Effector memory CD4-positive, alpha-beta T cell (primary cell): ENCODE data around the gene COLEC12.

Experiments used
- DNase-seq, 3 donors: peaks; one replicate each; pipeline ENCODE4 v3.0.0-alpha.2; 2020
- H3K27ac ChIP-seq: 2 replicates; pipeline ENCODE4 v1.7.0; 2013; ENCODE audit warnings: mild to moderate bottlenecking, low read length, moderate library complexity; ENCODE audit not compliant: insufficient read depth, poor library complexity, severe bottlenecking
- H3K27me3 ChIP-seq: replicated peaks from 2 replicates; pipeline ENCODE4 v1.7.0; 2013; ENCODE audit warnings: mild to moderate bottlenecking, low read length; ENCODE audit not compliant: insufficient read depth, control insufficient read depth, poor library complexity, severe bottlenecking
- H3K36me3 ChIP-seq: 2 replicates; pipeline ENCODE4 v1.7.0; 2013; ENCODE audit warnings: mild to moderate bottlenecking, low read length, moderate library complexity; ENCODE audit not compliant: control insufficient read depth, insufficient read depth
- H3K4me1 ChIP-seq: 2 replicates; pipeline ENCODE4 v1.7.0; 2013; ENCODE audit warnings: low read length, mild to moderate bottlenecking; ENCODE audit not compliant: control insufficient read depth, insufficient read depth, poor library complexity, severe bottlenecking
- H3K4me3 ChIP-seq: 2 replicates; pipeline ENCODE4 v1.7.0; 2013; ENCODE audit warnings: low read length, low read depth, mild to moderate bottlenecking; ENCODE audit not compliant: insufficient read depth, poor library complexity, severe bottlenecking
- H3K9me3 ChIP-seq: 2 replicates; pipeline ENCODE4 v1.7.0; 2013; ENCODE audit warnings: mild to moderate bottlenecking, low read length, moderate library complexity; ENCODE audit not compliant: control insufficient read depth

The COLEC12 gene

GRCh38 chr18:524466-524865, 24.0 kb upstream of the COLEC12 start:
- Histone ChIP-seq H3K36me3 (no peaks in the 10 kb centered on the region), H3K4me1 (no peaks in the 10 kb centered on the region), H3K27ac (no peak overlapping the region), H3K4me3 (no peak overlapping the region), H3K27me3 (no peaks in the 10 kb centered on the region), H3K9me3 (no peaks in the 10 kb centered on the region)
- DNase-seq, result no peak

DNA sequence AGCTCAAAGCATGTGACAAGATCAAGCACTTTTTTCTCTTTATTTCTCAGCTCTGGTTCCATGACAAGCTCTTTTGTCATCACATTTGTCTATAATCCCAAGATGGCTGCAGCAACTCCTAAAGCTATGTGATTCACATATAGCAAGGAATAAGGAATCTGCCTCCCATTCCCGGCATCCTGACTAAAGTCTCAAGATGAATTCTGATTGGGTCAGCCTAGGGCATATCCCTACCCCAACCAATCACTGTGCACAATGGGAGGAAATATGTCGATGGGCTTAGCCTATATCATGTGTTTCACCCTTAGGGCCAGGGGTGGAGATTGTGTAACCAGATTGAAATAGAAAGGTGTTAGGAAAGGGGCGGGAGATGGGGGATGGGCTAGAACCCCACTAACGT, 23.1 kb upstream of the COLEC12 start:
- DNase-seq, result no peak
- H3K27ac ChIP-seq, result no peak overlapping the region
- no peaks in the 10 kb centered on the region for H3K9me3 ChIP-seq
- H3K4me1 ChIP-seq, result no peaks in the 10 kb centered on the region
- no peaks in the 10 kb centered on the region for H3K27me3 ChIP-seq
- H3K36me3 ChIP-seq, result no peaks in the 10 kb centered on the region
- no peak overlapping the region for H3K4me3 ChIP-seq

DNA sequence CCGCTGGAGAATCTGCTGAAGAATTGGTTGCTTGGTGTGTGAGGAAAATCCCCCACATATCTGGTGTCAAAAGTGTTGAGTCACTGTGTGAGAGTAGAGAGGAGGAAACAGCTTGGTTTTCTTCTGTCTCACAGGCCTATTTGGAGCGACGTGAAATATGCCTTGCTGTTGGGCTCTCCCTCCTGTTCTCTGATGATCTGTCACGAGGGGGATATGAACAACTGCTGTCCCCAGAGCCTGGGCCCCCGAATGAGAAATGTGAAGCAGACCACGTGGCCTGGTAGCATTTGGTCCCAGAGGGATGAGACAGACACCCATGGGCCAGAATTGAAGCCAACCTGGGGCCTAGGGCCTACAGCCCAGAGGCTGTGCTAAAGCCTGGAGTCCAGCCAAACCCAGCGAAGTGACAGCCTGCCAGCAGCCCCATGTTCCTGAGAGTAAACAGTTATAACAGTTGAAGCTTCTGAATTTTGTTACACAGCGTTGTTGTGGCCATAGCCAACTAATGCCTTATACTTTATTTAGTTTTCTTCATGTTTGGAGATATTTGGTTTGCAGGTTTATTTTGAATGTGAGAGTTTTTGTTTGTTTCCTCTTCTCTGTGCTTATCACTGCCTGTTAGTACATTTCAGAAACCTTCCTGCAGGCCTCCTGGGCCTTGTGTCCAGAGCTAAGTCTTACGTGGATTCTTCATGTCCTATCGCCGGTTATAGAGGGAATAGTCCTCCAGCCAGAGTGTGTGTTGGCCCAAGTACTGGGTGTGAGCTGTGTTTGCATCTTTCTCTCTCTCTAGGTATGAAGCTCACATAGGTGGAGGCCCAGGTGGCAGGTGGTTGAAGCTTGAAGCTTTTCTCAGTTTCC, 18.7 kb upstream of the COLEC12 start:
- H3K27ac ChIP-seq, result no peak overlapping the region

GRCh38 chr18:518081-518480, 17.6 kb upstream of the COLEC12 start:
- H3K27me3 ChIP-seq, result no peaks in the 10 kb centered on the region
- DNase-seq, result no peak
- H3K27ac ChIP-seq, result no peak overlapping the region
- no peaks in the 10 kb centered on the region for H3K9me3 ChIP-seq
- no peaks in the 10 kb centered on the region for H3K36me3 ChIP-seq
- no peak overlapping the region for H3K4me3 ChIP-seq
- H3K4me1 ChIP-seq, result no peaks in the 10 kb centered on the region

More for the DNA sequence above, 18.7 kb upstream of the COLEC12 start:
- no peaks in the 10 kb centered on the region for H3K27me3 ChIP-seq
- H3K4me3 ChIP-seq, result no peak overlapping the region
- no peaks in the 10 kb centered on the region for H3K9me3 ChIP-seq
- no peaks in the 10 kb centered on the region for H3K4me1 ChIP-seq
- DNase-seq, result no peak
- no peaks in the 10 kb centered on the region for H3K36me3 ChIP-seq

GRCh38 chr18:515838-516237, 15.3 kb upstream of the COLEC12 start:
- Histone ChIP-seq H3K4me3 (no peak overlapping the region), H3K27me3 (no peaks in the 10 kb centered on the region), H3K9me3 (no peaks in the 10 kb centered on the region), H3K36me3 (no peaks in the 10 kb centered on the region), H3K4me1 (no peaks in the 10 kb centered on the region), H3K27ac (no peak overlapping the region)
- DNase-seq, result no peak

DNA sequence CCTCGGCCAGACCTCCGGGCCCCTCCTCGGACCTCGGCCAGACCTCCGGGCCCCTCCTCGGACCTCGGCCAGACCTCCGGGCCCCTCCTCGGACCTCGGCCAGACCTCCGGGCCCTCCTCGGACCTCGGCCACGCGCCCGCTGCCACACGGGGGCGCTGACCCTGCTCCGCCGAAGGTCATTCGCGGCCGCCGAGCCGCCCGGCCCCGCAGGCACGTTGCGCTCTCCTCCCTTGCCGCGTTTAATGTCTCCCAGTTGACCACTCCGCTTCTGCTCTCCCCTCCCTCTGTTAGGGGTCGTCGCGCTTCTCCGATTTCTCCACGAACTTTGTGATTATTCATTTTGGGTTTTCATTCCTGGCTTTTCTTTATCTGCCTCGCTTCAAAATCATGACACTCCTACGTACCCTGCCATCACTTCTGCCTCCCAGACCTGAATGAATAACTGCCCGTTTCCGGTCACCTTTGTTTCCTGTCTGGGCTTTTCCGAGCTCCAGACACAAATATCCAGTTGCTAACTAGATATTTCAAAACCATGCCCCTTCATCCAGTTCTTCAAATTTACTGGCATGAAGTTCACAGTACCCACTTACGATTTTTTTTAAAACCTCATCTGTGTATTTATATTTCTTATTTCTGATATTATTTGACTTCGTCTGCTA, 14.8 kb upstream of the COLEC12 start:
- H3K27me3 ChIP-seq, result no peaks in the 10 kb centered on the region

GRCh38 chr18:513826-514530, 13.5 kb upstream of the COLEC12 start:
- no peak for DNase-seq
- Histone ChIP-seq H3K9me3 (no peaks in the 10 kb centered on the region), H3K36me3 (no peaks in the 10 kb centered on the region), H3K27ac (no peak overlapping the region), H3K4me1 (no peaks in the 10 kb centered on the region), H3K27me3 (no peaks in the 10 kb centered on the region), H3K4me3 (no peak overlapping the region)

More for the DNA sequence above, 14.8 kb upstream of the COLEC12 start:
- Histone ChIP-seq H3K4me3 (no peak overlapping the region), H3K36me3 (no peaks in the 10 kb centered on the region), H3K4me1 (no peaks in the 10 kb centered on the region), H3K9me3 (no peaks in the 10 kb centered on the region), H3K27ac (no peak overlapping the region)
- no peak for DNase-seq

DNA sequence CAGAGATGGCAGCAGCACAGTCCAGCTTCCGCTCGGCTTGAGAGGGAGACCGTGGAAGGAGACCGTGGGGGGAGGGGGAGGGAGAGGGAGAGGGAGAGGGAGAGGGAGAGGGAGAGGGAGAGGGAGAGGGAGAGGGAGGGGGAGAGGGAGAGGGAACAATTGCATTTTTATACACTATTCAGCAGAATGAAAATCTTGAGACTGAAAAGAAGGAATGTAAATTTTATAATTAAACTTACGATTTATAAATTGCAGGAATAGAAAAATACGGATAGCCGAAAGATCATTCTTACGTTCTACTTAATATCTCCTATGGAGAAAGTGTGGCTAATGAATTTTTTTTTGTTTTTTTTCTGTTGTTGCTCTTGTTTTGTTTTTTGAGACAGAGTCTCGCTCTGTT, 12.5 kb upstream of the COLEC12 start:
- no peaks in the 10 kb centered on the region for H3K36me3 ChIP-seq
- H3K9me3 ChIP-seq, result no peaks in the 10 kb centered on the region
- H3K27me3 ChIP-seq, result no peaks in the 10 kb centered on the region
- no peak overlapping the region for H3K27ac ChIP-seq
- H3K4me1 ChIP-seq, result no peaks in the 10 kb centered on the region
- no peak for DNase-seq
- no peak overlapping the region for H3K4me3 ChIP-seq

DNA sequence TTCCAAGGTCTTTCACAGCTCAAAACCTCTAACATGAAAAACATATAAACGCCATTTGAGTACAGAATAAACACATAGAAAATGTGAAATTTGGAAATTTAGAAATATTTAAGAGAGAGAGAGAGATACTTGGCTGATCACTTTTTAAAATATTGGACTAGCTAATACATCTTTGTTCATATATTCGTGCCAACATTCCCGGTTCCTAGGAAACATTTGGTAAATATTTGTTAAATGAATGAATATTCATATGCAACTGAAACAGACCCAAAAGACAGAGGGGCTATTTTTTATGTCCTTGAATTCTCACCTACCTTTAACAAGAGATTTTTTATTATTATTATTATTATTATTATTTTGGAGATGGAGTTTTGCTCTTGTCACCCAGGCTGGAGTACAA, 8.3 kb upstream of the COLEC12 start:
- H3K4me1 ChIP-seq, result no peaks in the 10 kb centered on the region
- H3K27me3 ChIP-seq, result no peaks in the 10 kb centered on the region
- no peak overlapping the region for H3K27ac ChIP-seq
- no peak overlapping the region for H3K4me3 ChIP-seq
- H3K9me3 ChIP-seq, result no peaks in the 10 kb centered on the region
- no peak for DNase-seq
- H3K36me3 ChIP-seq, result no peaks in the 10 kb centered on the region

GRCh38 chr18:507636-508035, 7.1 kb upstream of the COLEC12 start:
- H3K36me3 ChIP-seq, result no peaks in the 10 kb centered on the region
- H3K4me1 ChIP-seq, result no peaks in the 10 kb centered on the region
- H3K27me3 ChIP-seq, result no peaks in the 10 kb centered on the region
- H3K4me3 ChIP-seq, result no peak overlapping the region
- H3K9me3 ChIP-seq, result no peaks in the 10 kb centered on the region
- no peak for DNase-seq
- H3K27ac ChIP-seq, result no peak overlapping the region
